A549 (cell line): Measurements from ENCODE around the gene PCDH9.

Experiments used
- CTCF ChIP-seq: fragments of >200 bp; sonication (Bioruptor Twin); formaldehyde crosslinking; IDR thresholded peaks from 3 replicates; pipeline ENCODE4 v1.5.1; 2016
- JUNB ChIP-seq: fragments of >200 bp; sonication (Bioruptor Twin); formaldehyde crosslinking; IDR thresholded peaks from 2 replicates; pipeline ENCODE4 v1.6.1; 2016
- MAFK ChIP-seq: fragments of 450-650 bp; IDR thresholded peaks from 2 replicates; pipeline ENCODE4 v1.6.1; 2014; ENCODE audit not compliant: partially characterized antibody
- NFE2L2 ChIP-seq: fragments of 150-350 bp; conservative IDR thresholded peaks from 2 replicates; pipeline ENCODE4 v1.6.1; 2014; ENCODE audit warnings: low read length
- TF ChIP-seq, protein P1 (sequence below): fragments of 200-600 bp; sonication (generic); IDR thresholded peaks from 2 replicates; pipeline ENCODE4 v1.6.1; 2016; ENCODE audit warnings: antibody characterized with exemption, mild to moderate bottlenecking, moderate library complexity

GRCh38 chr13:66275416-66275815 is 954.7 kb downstream of the PCDH9 start:
- TF ChIP-seq CTCF: no peak
- no peak for TF ChIP-seq NFE2L2
- TF ChIP-seq JUNB: no peak
- TF ChIP-seq MAFK: no peak
- TF ChIP-seq, protein P1, sequence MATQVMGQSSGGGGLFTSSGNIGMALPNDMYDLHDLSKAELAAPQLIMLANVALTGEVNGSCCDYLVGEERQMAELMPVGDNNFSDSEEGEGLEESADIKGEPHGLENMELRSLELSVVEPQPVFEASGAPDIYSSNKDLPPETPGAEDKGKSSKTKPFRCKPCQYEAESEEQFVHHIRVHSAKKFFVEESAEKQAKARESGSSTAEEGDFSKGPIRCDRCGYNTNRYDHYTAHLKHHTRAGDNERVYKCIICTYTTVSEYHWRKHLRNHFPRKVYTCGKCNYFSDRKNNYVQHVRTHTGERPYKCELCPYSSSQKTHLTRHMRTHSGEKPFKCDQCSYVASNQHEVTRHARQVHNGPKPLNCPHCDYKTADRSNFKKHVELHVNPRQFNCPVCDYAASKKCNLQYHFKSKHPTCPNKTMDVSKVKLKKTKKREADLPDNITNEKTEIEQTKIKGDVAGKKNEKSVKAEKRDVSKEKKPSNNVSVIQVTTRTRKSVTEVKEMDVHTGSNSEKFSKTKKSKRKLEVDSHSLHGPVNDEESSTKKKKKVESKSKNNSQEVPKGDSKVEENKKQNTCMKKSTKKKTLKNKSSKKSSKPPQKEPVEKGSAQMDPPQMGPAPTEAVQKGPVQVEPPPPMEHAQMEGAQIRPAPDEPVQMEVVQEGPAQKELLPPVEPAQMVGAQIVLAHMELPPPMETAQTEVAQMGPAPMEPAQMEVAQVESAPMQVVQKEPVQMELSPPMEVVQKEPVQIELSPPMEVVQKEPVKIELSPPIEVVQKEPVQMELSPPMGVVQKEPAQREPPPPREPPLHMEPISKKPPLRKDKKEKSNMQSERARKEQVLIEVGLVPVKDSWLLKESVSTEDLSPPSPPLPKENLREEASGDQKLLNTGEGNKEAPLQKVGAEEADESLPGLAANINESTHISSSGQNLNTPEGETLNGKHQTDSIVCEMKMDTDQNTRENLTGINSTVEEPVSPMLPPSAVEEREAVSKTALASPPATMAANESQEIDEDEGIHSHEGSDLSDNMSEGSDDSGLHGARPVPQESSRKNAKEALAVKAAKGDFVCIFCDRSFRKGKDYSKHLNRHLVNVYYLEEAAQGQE: no peak
